Fibroblast of mammary gland (primary cell): Measurements from ENCODE around the gene FAM180B.
"Not testable (repeated sequence)": the region's sequence is repeated elsewhere in the genome, so short reads cannot be mapped to it uniquely, and the experiment has no call there.

Experiments
- DNase-seq: peaks from one replicate; pipeline ENCODE4 v3.0.0-alpha.2; 2010; ENCODE audit warnings: low read depth
- H3K4me3 ChIP-seq: 2 replicates; pipeline ENCODE4 v1.5.1; 2011; ENCODE audit warnings: low read depth, mild to moderate bottlenecking, low read length, moderate library complexity; ENCODE audit not compliant: control insufficient read depth
- CTCF ChIP-seq: conservative IDR thresholded peaks from 2 replicates; pipeline ENCODE4 v1.5.1; 2011; ENCODE audit warnings: low read depth, low read length, inconsistent platforms; ENCODE audit not compliant: control insufficient read depth, insufficient read depth

Gene FAM180B

GRCh38 chr11:47550288-47551047 is 36.0 kb upstream of the FAM180B start:
- peak; percentile 27 for DNase-seq
- H3K4me3 ChIP-seq = no peak overlapping the region
- TF ChIP-seq CTCF = no peak

- peak; percentile 51 for TF ChIP-seq CTCF
- peak; percentile 58 for DNase-seq
- H3K4me3 ChIP-seq = no peak overlapping the region
Measured at GRCh38 chr11:47551086-47551485, 35.4 kb upstream of the FAM180B start.

- no peak for TF ChIP-seq CTCF
- peak; percentile 47 for DNase-seq
- H3K4me3 ChIP-seq = peak overlapping the region; percentile 96
Measured at GRCh38 chr11:47552056-47552565, 34.4 kb upstream of the FAM180B start.

GRCh38 chr11:47552566-47553405 is 33.7 kb upstream of the FAM180B start, which contains the start of gene CELF1:
TSS of gene CELF1 (minus strand) at chr11:47553132. CDS start at chr11:47499523, 53,609 bp downstream.
- DNase-seq = peak; percentile 76
- TF ChIP-seq CTCF = peak; percentile 45
- peak within 1 kb of the TSS; percentile 96 for H3K4me3 ChIP-seq

- peak; percentile 45 for DNase-seq
- H3K4me3 ChIP-seq = peak overlapping the region; percentile 59
- no peak for TF ChIP-seq CTCF
Measured at GRCh38 chr11:47553406-47553743, 33.1 kb upstream of the FAM180B start.

GRCh38 chr11:47557004-47557403 is 29.5 kb upstream of the FAM180B start:
- H3K4me3 ChIP-seq, DNase-seq: not testable (repeated sequence)

- no peak overlapping the region for H3K4me3 ChIP-seq
- no peak for DNase-seq
- TF ChIP-seq CTCF = no peak
Measured at GRCh38 chr11:47558695-47559094, 27.8 kb upstream of the FAM180B start.
